ENCODE measurements around the gene BARHL1. TPM values are rescaled to one million over a fixed set of nuclear protein-coding genes. Genes with fewer than 3 reads are reported as not detected.

BARHL1 gene
- total RNA-seq, 1 experiment from 2014 or later, result not detected

- H2BK120ac ChIP-seq (ENCODE audit: low read depth, low read length, poor library complexity, severe bottlenecking), result no peak overlapping the region
- H3K27me3 ChIP-seq (ENCODE audit: insufficient read depth, low read length), result peaks cover 12% of the 10 kb centered on the region; the same call in 1 of the 2 replicates
- H2BK20ac ChIP-seq (ENCODE audit: low read depth, low read length, poor library complexity, severe bottlenecking), result no peak overlapping the region
- no peak overlapping the region for H3K18ac ChIP-seq (ENCODE audit: insufficient read length, low read depth, low read length)
- H3K9ac ChIP-seq (ENCODE audit: extremely low read depth, insufficient read length, low read length), result no peak overlapping the region
- Mint-ChIP-seq H3K27ac (no peak overlapping the region), H3K9me3 (no peaks in the 10 kb centered on the region), H3K4me1 (peaks cover 28 to 60% of the 10 kb centered on the region in 2 experiments), H3K27me3 (ENCODE audit: low read depth) (peaks cover 26% of the 10 kb centered on the region), H3K36me3 (ENCODE audit: insufficient read depth in 1 of 3, low read depth in 3 of 3) (peaks cover 8 to 52% (median 13%) of the 10 kb centered on the region in 3 experiments; a peak in 6 of 7 replicates), H3K4me3 (no peak overlapping the region)
- H3K4me2 ChIP-seq (ENCODE audit: insufficient read depth, insufficient read length, low read length), result no peak overlapping the region
- no peak overlapping the region for H3K23ac ChIP-seq (ENCODE audit: insufficient read length, low read depth, low read length)
- H2AK5ac ChIP-seq (ENCODE audit: insufficient read length, low read length), result no peak overlapping the region
- H3K9me3 ChIP-seq (ENCODE audit: control insufficient read depth, low read depth, low read length), result no peaks in the 10 kb centered on the region
- peaks cover 5% of the 10 kb centered on the region; the same call in 1 of the 2 replicates for H3K4me1 ChIP-seq (ENCODE audit: insufficient read depth, low read length)
- H2BK15ac ChIP-seq (ENCODE audit: low read depth, low read length), result no peak overlapping the region
- H3T11ph ChIP-seq (ENCODE audit: low read length), result no peak overlapping the region
- no peak overlapping the region for H2AFZ ChIP-seq (ENCODE audit: low read length)
- H3K14ac ChIP-seq (ENCODE audit: insufficient read depth, low read length), result no peak overlapping the region
- no peak overlapping the region for H3K4ac ChIP-seq (ENCODE audit: low read depth, low read length)
- H4K91ac ChIP-seq (ENCODE audit: insufficient read length, low read depth, low read length), result no peak overlapping the region
- H3K79me1 ChIP-seq (ENCODE audit: insufficient read depth, low read depth, low read length, poor library complexity, severe bottlenecking), result no peaks in the 10 kb centered on the region
- no peak for TF ChIP-seq CTCF (conservative IDR thresholded peaks at IDR 0.05)
- H3K27ac ChIP-seq (ENCODE audit: insufficient read length, low read depth, low read length), result no peak overlapping the region
- DNase-seq, result no peak
- H2BK12ac ChIP-seq (ENCODE audit: insufficient read length, low read depth, low read length), result no peak overlapping the region
- H3K79me2 ChIP-seq (ENCODE audit: insufficient read depth, low read length), result no peaks in the 10 kb centered on the region
- no peak overlapping the region for H4K5ac ChIP-seq (ENCODE audit: insufficient read length, low read depth, low read length)
- no peak overlapping the region for H4K8ac ChIP-seq (replicated peaks; ENCODE audit: insufficient read length, low read depth, low read length)
- WGBS (ENCODE audit: extremely low coverage, insufficient read length, low lambda C conversion rate), result no CpG with 5 or more reads among the region's 3 CpGs
- H3K23me2 ChIP-seq (ENCODE audit: insufficient read length, low read depth, low read length, poor library complexity, severe bottlenecking), result peaks cover 10% of the 10 kb centered on the region
- no peak overlapping the region for H3K56ac ChIP-seq (ENCODE audit: insufficient read length, low read depth, low read length)
- H4K20me1 ChIP-seq (ENCODE audit: control insufficient read depth, insufficient read depth, insufficient read length), result no peaks in the 10 kb centered on the region
- no peak overlapping the region for H2BK5ac ChIP-seq (ENCODE audit: insufficient read length, low read length)
These were observed 13.8 kb downstream of the BARHL1 start for GRCh38 chr9:132596200-132596599.
